ENCODE results near the gene SMPDL3A.

GRCh38 chr6:122829456-122829855, 40.4 kb downstream of the SMPDL3A start:
- TF ChIP-seq, protein P1, sequence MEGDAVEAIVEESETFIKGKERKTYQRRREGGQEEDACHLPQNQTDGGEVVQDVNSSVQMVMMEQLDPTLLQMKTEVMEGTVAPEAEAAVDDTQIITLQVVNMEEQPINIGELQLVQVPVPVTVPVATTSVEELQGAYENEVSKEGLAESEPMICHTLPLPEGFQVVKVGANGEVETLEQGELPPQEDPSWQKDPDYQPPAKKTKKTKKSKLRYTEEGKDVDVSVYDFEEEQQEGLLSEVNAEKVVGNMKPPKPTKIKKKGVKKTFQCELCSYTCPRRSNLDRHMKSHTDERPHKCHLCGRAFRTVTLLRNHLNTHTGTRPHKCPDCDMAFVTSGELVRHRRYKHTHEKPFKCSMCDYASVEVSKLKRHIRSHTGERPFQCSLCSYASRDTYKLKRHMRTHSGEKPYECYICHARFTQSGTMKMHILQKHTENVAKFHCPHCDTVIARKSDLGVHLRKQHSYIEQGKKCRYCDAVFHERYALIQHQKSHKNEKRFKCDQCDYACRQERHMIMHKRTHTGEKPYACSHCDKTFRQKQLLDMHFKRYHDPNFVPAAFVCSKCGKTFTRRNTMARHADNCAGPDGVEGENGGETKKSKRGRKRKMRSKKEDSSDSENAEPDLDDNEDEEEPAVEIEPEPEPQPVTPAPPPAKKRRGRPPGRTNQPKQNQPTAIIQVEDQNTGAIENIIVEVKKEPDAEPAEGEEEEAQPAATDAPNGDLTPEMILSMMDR (IDR thresholded peaks at IDR 0.05), result no peak
- no peak for TF ChIP-seq POLR2A (IDR thresholded peaks at IDR 0.05)

Measured in ovary (tissue), 3 donors.